BE2C (cell line): ENCODE data around the gene RGS5.

Experiments
- DNase-seq: peaks from one replicate; pipeline ENCODE4 v3.0.0-alpha.2; 2020
- H3K27me3 ChIP-seq: fragments of 250-450 bp; sonication (Bioruptor Pico); 2 replicates; pipeline ENCODE4 v1.5.1; 2020; ENCODE audit warnings: mild to moderate bottlenecking
- H3K36me3 ChIP-seq: fragments of 250-450 bp; sonication (Bioruptor Pico); 2 replicates; pipeline ENCODE4 v1.5.1; 2020; ENCODE audit warnings: mild to moderate bottlenecking
- H3K4me1 ChIP-seq: fragments of 250-450 bp; sonication (Bioruptor Pico); 2 replicates; pipeline ENCODE4 v1.5.1; 2020
- H3K4me3 ChIP-seq: 2 replicates; pipeline ENCODE4 v1.5.1; 2011; ENCODE audit warnings: low read depth, low read length
- H3K9me3 ChIP-seq: fragments of 250-450 bp; sonication (Bioruptor Pico); 2 replicates; pipeline ENCODE4 v1.5.1; 2020
- TF ChIP-seq, protein P1 (sequence below): IDR thresholded peaks from 2 replicates; pipeline ENCODE4 v1.5.1; 2012; ENCODE audit warnings: mild to moderate bottlenecking, low read depth, low read length

The RGS5 gene

DNA sequence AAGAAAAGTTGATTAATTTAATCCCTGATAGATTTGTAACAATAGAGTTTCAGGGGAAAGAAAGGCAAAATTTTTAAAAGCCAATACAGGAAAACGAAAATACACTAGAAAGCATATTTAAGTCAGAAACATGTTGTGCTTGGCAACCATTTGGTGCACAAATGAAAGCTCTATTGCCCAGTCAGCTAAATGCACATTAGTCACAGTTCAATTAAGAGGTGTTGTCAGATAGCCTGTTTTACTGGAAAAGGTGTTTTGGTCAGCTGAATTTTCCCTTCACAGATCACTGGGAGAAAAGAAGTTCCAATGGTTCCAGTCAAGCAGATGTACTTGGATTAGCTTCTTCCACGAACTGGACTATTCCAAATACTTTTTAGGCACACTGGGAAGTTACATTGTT lies 108.1 kb downstream of the RGS5 start:
- Histone ChIP-seq H3K36me3 (0 out of 2 replicates have a peak, but pooled peaks cover under 1% of the 10 kb centered on the region), H3K9me3 (no peaks in the 10 kb centered on the region), H3K4me3 (no peak overlapping the region), H3K27me3 (no peaks in the 10 kb centered on the region), H3K4me1 (peaks cover 19% of the 10 kb centered on the region)
- TF ChIP-seq, protein P1, sequence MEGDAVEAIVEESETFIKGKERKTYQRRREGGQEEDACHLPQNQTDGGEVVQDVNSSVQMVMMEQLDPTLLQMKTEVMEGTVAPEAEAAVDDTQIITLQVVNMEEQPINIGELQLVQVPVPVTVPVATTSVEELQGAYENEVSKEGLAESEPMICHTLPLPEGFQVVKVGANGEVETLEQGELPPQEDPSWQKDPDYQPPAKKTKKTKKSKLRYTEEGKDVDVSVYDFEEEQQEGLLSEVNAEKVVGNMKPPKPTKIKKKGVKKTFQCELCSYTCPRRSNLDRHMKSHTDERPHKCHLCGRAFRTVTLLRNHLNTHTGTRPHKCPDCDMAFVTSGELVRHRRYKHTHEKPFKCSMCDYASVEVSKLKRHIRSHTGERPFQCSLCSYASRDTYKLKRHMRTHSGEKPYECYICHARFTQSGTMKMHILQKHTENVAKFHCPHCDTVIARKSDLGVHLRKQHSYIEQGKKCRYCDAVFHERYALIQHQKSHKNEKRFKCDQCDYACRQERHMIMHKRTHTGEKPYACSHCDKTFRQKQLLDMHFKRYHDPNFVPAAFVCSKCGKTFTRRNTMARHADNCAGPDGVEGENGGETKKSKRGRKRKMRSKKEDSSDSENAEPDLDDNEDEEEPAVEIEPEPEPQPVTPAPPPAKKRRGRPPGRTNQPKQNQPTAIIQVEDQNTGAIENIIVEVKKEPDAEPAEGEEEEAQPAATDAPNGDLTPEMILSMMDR = no peak
- DNase-seq = no peak

DNA sequence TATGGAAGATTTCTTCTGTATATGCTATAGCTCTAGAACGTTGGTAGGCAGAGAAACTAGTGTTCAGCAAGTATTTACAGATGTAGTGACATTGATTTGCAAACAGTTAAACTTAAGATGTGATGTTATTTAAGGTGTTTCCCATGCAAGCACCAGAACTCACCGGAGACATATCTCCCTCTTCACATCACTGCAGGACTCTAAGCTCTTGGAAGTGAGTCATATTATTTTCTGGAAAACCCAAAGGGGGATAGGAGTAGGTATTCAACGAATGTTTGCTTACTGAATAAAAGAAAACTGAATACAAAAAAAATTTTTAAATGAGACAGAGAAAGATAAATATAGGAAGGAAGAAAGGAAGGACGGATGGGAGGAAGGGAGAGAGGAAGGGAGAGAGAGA lies 108.5 kb downstream of the RGS5 start:
- Histone ChIP-seq H3K27me3 (no peaks in the 10 kb centered on the region), H3K4me1 (peaks cover 19% of the 10 kb centered on the region), H3K9me3 (no peaks in the 10 kb centered on the region), H3K4me3 (no peak overlapping the region), H3K36me3 (no peaks in the 10 kb centered on the region)
- no peak for DNase-seq
- TF ChIP-seq, protein P1 = no peak

DNA sequence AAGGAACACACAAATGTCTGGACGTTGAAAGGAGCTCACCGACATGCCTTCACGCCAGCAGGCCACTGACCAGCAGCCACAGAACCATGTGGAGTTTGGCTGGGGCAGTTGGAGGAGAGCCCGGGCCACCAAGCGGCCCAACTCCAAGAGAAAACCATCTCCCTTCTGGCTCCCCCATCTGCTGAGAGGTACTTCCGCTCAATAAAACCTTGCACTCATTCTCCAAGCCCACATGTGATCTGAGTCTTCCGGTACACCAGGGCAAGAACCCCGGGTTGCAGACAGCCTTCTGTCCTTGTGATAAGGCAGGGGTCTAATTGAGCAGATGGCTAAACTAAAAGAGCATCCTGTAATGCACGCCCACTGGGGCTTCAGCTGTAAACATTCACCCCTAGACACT lies 109.1 kb downstream of the RGS5 start:
- Histone ChIP-seq H3K9me3 (no peaks in the 10 kb centered on the region), H3K4me3 (no peak overlapping the region), H3K4me1 (peaks cover 19% of the 10 kb centered on the region), H3K36me3 (no peaks in the 10 kb centered on the region), H3K27me3 (no peaks in the 10 kb centered on the region)
- no peak for DNase-seq
- TF ChIP-seq, protein P1 = no peak

DNA sequence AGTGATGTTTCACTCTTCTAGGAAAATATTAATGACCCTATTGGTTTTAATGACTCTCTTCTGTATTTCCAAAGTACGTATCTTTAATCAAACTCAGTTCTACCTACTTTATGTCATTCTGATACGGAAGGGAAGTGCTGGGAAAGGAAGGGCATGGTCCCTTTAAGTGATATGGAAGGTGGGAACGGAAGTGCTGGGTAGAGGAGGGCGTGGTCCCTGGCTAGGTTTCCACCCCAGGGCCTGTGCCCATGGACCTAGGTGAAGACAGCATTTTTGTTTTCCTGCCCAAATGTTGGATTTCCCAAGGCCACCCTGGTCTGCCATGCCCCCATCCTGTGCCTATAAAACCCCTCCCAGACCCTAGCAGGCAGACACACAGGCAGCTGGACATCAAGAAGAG lies 109.5 kb downstream of the RGS5 start:
- Histone ChIP-seq H3K4me1 (peaks cover 19% of the 10 kb centered on the region), H3K4me3 (no peak overlapping the region), H3K36me3 (no peaks in the 10 kb centered on the region), H3K9me3 (no peaks in the 10 kb centered on the region), H3K27me3 (no peaks in the 10 kb centered on the region)
- DNase-seq = no peak
- TF ChIP-seq, protein P1 = no peak
